ENCODE data around the gene PPM1L. TPM values are rescaled to one million over a fixed set of nuclear protein-coding genes. Genes with fewer than 3 reads are reported as not detected.

Gene PPM1L
- total RNA-seq, 1 donor from 2014 or later, result 12.2 TPM

DNA sequence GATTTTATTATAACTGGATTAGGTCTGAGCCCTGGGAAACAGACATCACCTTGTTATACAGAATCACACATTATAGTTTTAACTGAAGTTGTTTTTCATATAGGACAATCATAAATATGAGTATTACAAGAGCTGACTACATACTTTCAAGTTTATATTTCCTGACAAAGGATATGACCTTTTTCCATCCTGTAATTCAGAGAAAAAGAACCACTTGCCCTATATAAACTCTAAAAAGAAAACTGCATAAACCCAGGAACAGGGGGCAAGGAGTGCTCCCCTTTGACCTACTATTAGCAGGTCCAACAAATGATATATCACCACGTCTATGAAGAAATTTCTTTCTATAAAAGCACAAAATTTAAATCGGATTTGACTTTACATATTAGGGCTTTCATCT is 328.2 kb downstream of the PPM1L start:
- no peak for TF ChIP-seq CTCF (IDR thresholded peaks at IDR 0.05; ENCODE audit: unreplicated experiment)
- no peaks in the 10 kb centered on the region for H3K4me1 Mint-ChIP-seq (ENCODE audit: unreplicated experiment)
- no peaks in the 10 kb centered on the region for H3K9me3 Mint-ChIP-seq (ENCODE audit: unreplicated experiment)
- H3K4me3 Mint-ChIP-seq (ENCODE audit: unreplicated experiment), result no peak overlapping the region
- DNase-seq (ENCODE audit: low spot score), result no peak
- H3K36me3 Mint-ChIP-seq (ENCODE audit: low read depth, unreplicated experiment), result no peaks in the 10 kb centered on the region
- H3K27ac Mint-ChIP-seq (ENCODE audit: unreplicated experiment), result no peak overlapping the region
- no peaks in the 10 kb centered on the region for H3K27me3 Mint-ChIP-seq (ENCODE audit: unreplicated experiment)

DNA sequence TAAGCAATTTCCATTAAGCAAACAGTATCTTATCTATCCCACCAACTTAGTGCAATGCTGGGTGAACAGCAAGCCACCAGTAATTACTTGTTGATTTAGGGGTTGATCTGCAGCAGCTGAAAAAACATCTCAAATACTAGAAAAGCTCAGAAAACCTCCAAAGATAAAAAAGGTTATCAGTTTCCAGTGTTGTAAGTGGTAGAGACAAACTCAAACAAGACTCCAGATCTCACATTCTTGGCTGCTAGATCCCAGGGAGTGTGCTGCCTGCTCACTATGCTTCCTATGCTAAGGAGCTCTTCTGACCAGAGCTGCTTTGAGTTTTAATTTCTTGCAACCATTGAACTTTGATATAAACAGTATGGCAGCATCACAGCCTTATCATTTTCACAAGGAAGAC is 337.9 kb downstream of the PPM1L start:
- TF ChIP-seq CTCF (IDR thresholded peaks at IDR 0.05; ENCODE audit: unreplicated experiment), result no peak
- no peak overlapping the region for H3K4me3 Mint-ChIP-seq (ENCODE audit: unreplicated experiment)
- H3K36me3 Mint-ChIP-seq (ENCODE audit: low read depth, unreplicated experiment), result no peaks in the 10 kb centered on the region
- H3K4me1 Mint-ChIP-seq (ENCODE audit: unreplicated experiment), result no peaks in the 10 kb centered on the region
- H3K27ac Mint-ChIP-seq (ENCODE audit: unreplicated experiment), result no peak overlapping the region
- no peaks in the 10 kb centered on the region for H3K9me3 Mint-ChIP-seq (ENCODE audit: unreplicated experiment)
- no peaks in the 10 kb centered on the region for H3K27me3 Mint-ChIP-seq (ENCODE audit: unreplicated experiment)
- DNase-seq (ENCODE audit: low spot score), result no peak

- no peak overlapping the region for H3K27ac Mint-ChIP-seq (ENCODE audit: unreplicated experiment)
- no peak overlapping the region for H3K4me3 Mint-ChIP-seq (ENCODE audit: unreplicated experiment)
- H3K9me3 Mint-ChIP-seq (ENCODE audit: unreplicated experiment), result no peaks in the 10 kb centered on the region
- peak; percentile 13 for DNase-seq (ENCODE audit: low spot score)
- no peaks in the 10 kb centered on the region for H3K27me3 Mint-ChIP-seq (ENCODE audit: unreplicated experiment)
- H3K36me3 Mint-ChIP-seq (ENCODE audit: low read depth, unreplicated experiment), result no peaks in the 10 kb centered on the region
- H3K4me1 Mint-ChIP-seq (ENCODE audit: unreplicated experiment), result no peaks in the 10 kb centered on the region
- peak; percentile 20 for TF ChIP-seq CTCF (IDR thresholded peaks at IDR 0.05; ENCODE audit: unreplicated experiment)
These were observed 340.8 kb downstream of the PPM1L start for GRCh38 chr3:161096771-161097367.

- Mint-ChIP-seq H3K36me3 (ENCODE audit: low read depth, unreplicated experiment) (no peaks in the 10 kb centered on the region), H3K4me1 (ENCODE audit: unreplicated experiment) (peaks cover 4% of the 10 kb centered on the region), H3K27me3 (ENCODE audit: unreplicated experiment) (peaks cover 7% of the 10 kb centered on the region), H3K4me3 (ENCODE audit: unreplicated experiment) (no peak overlapping the region), H3K9me3 (ENCODE audit: unreplicated experiment) (no peaks in the 10 kb centered on the region), H3K27ac (ENCODE audit: unreplicated experiment) (no peak overlapping the region)
- no peak for TF ChIP-seq CTCF (IDR thresholded peaks at IDR 0.05; ENCODE audit: unreplicated experiment)
- DNase-seq (ENCODE audit: low spot score), result no peak
These were observed 345.0 kb downstream of the PPM1L start for GRCh38 chr3:161100994-161101393.

DNA sequence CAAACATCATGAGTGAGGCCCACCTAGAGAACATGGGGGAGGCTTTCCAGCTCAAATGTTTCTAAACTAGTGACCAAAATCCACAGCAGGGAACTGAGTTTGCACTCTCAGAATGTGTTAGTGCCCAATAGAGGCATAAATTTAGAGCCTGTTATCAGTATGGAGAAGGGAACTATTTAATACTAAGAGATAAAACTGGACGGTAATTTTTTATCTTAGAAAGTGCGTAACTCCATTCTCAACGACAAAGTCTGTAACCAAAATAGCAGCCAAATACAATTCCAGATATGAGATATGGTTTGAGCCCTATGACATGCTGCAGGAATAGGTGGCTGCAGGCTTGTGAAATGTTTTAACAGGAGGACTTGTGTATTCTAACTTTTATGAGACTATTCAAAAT is 345.6 kb downstream of the PPM1L start:
- Mint-ChIP-seq H3K4me3 (ENCODE audit: unreplicated experiment) (no peak overlapping the region), H3K27ac (ENCODE audit: unreplicated experiment) (no peak overlapping the region), H3K36me3 (ENCODE audit: low read depth, unreplicated experiment) (no peaks in the 10 kb centered on the region), H3K4me1 (ENCODE audit: unreplicated experiment) (peaks cover 4% of the 10 kb centered on the region), H3K27me3 (ENCODE audit: unreplicated experiment) (peaks cover 7% of the 10 kb centered on the region), H3K9me3 (ENCODE audit: unreplicated experiment) (no peaks in the 10 kb centered on the region)
- DNase-seq (ENCODE audit: low spot score), result no peak
- TF ChIP-seq CTCF (IDR thresholded peaks at IDR 0.05; ENCODE audit: unreplicated experiment), result no peak

Measured in endothelial cell (in vitro differentiated cells).